ENCODE data around the gene CFAP57.

The CFAP57 gene

GRCh38 chr1:43256675-43257570, 84.8 kb downstream of the CFAP57 start:
- no peak for DNase-seq

GRCh38 chr1:43258370-43258769, 86.2 kb downstream of the CFAP57 start:
- DNase-seq = no peak

GRCh38 chr1:43265431-43265830, 93.3 kb downstream of the CFAP57 start:
- DNase-seq = no peak

GRCh38 chr1:43266881-43267280, 94.8 kb downstream of the CFAP57 start:
- DNase-seq = no peak

- no peak for DNase-seq
Observed at GRCh38 chr1:43267291-43267805, 95.2 kb downstream of the CFAP57 start.

- no peak for DNase-seq
Observed at GRCh38 chr1:43267818-43268425, 95.8 kb downstream of the CFAP57 start.

GRCh38 chr1:43269627-43270375, 97.7 kb downstream of the CFAP57 start, which contains the start of gene TMEM125:
TSS of gene TMEM125 (plus strand) at chr1:43269983. CDS start at chr1:43272723, 2,740 bp downstream.
- no peak for DNase-seq

- DNase-seq = peak; percentile 78
Observed at GRCh38 chr1:43270421-43271095, 98.4 kb downstream of the CFAP57 start.

- DNase-seq = no peak
Observed at GRCh38 chr1:43271186-43272118, 99.3 kb downstream of the CFAP57 start.

- DNase-seq = no peak
Observed at GRCh38 chr1:43272161-43272560, 100.0 kb downstream of the CFAP57 start.

GRCh38 chr1:43272576-43273571, 100.7 kb downstream of the CFAP57 start:
- no peak for DNase-seq

GRCh38 chr1:43273708-43274107, 101.6 kb downstream of the CFAP57 start:
- DNase-seq = no peak

GRCh38 chr1:43274125-43274803, 102.1 kb downstream of the CFAP57 start:
- DNase-seq = no peak

GRCh38 chr1:43274804-43275180, 102.7 kb downstream of the CFAP57 start:
- DNase-seq = no peak

- DNase-seq = no peak
Observed at GRCh38 chr1:43275826-43276620, 103.9 kb downstream of the CFAP57 start.

- no peak for DNase-seq
Observed at GRCh38 chr1:43276673-43277072, 104.5 kb downstream of the CFAP57 start.

GRCh38 chr1:43277116-43277876, 105.2 kb downstream of the CFAP57 start:
- DNase-seq = no peak

- DNase-seq = no peak
Observed at GRCh38 chr1:43279161-43279560, 107.0 kb downstream of the CFAP57 start.

Data from NCI-H1105 (cell line).